GM19452 (cell line): Measurements from ENCODE around the gene IL17RB.

Experiments
- ATAC-seq: cut with Tn5 transposase; IDR thresholded peaks from one replicate; pipeline ENCODE4 v1.9.1; 2021; ENCODE audit not compliant: unreplicated experiment

The IL17RB gene

GRCh38 chr3:53811143-53811927, 35.0 kb upstream of the IL17RB start:
- ATAC-seq = no peak

- ATAC-seq = no peak
Measured at GRCh38 chr3:53812434-53812833, 33.9 kb upstream of the IL17RB start.

GRCh38 chr3:53813229-53813628, 33.1 kb upstream of the IL17RB start:
- no peak for ATAC-seq

GRCh38 chr3:53813876-53814275, 32.5 kb upstream of the IL17RB start:
- ATAC-seq = no peak

GRCh38 chr3:53815067-53815466, 31.3 kb upstream of the IL17RB start:
- no peak for ATAC-seq

GRCh38 chr3:53815651-53816050, 30.7 kb upstream of the IL17RB start:
- ATAC-seq = no peak

- no peak for ATAC-seq
Measured at GRCh38 chr3:53816425-53816824, 29.9 kb upstream of the IL17RB start.

- no peak for ATAC-seq
Measured at GRCh38 chr3:53817211-53817610, 29.2 kb upstream of the IL17RB start.

GRCh38 chr3:53817809-53818208, 28.6 kb upstream of the IL17RB start:
- no peak for ATAC-seq

- ATAC-seq = no peak
Measured at GRCh38 chr3:53818221-53819162, 27.9 kb upstream of the IL17RB start.

GRCh38 chr3:53819163-53819868, 27.1 kb upstream of the IL17RB start:
- no peak for ATAC-seq

GRCh38 chr3:53820084-53820483, 26.3 kb upstream of the IL17RB start:
- ATAC-seq = no peak

- no peak for ATAC-seq
Measured at GRCh38 chr3:53820756-53821580, 25.4 kb upstream of the IL17RB start.

GRCh38 chr3:53821631-53822121, 24.7 kb upstream of the IL17RB start:
- ATAC-seq = no peak

- no peak for ATAC-seq
Measured at GRCh38 chr3:53822331-53822741, 24.0 kb upstream of the IL17RB start.

- ATAC-seq = no peak
Measured at GRCh38 chr3:53823026-53823955, 23.1 kb upstream of the IL17RB start.

- no peak for ATAC-seq
Measured at GRCh38 chr3:53823956-53824657, 22.3 kb upstream of the IL17RB start.

- ATAC-seq = no peak
Measured at GRCh38 chr3:53824795-53825194, 21.6 kb upstream of the IL17RB start.

- no peak for ATAC-seq
Measured at GRCh38 chr3:53826048-53826447, 20.3 kb upstream of the IL17RB start.
